ENCODE measurements around the gene GRM7.

The GRM7 gene

DNA sequence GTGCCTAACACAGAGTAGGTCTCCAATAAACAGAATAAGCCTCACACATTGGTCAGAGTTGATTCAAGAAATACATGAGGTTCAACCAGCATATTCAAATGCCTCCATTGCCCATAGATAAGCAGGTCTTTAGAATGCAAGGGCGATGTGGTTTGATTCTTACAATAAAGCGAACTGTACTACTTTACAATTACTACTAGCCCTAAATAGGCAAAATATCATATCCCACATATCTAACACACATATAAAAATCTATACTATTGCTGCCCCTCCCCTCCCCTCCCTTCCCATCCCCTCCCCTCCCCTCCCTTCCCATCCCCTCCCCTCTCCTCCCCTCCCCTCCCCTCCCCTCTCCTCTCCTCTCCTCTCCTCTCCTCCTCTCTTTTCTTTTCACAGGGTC is 6.7 kb upstream of the GRM7 start:
- H3K36me3 ChIP-seq: no peaks in the 10 kb centered on the region
- H3K4me3 ChIP-seq (ENCODE audit: low read depth in 1 of 2, low read length in 1 of 2): no peak overlapping the region
- peaks cover 4% of the 10 kb centered on the region for H3K27me3 ChIP-seq
- H3K9me3 ChIP-seq: no peaks in the 10 kb centered on the region
- TF ChIP-seq, protein P1, sequence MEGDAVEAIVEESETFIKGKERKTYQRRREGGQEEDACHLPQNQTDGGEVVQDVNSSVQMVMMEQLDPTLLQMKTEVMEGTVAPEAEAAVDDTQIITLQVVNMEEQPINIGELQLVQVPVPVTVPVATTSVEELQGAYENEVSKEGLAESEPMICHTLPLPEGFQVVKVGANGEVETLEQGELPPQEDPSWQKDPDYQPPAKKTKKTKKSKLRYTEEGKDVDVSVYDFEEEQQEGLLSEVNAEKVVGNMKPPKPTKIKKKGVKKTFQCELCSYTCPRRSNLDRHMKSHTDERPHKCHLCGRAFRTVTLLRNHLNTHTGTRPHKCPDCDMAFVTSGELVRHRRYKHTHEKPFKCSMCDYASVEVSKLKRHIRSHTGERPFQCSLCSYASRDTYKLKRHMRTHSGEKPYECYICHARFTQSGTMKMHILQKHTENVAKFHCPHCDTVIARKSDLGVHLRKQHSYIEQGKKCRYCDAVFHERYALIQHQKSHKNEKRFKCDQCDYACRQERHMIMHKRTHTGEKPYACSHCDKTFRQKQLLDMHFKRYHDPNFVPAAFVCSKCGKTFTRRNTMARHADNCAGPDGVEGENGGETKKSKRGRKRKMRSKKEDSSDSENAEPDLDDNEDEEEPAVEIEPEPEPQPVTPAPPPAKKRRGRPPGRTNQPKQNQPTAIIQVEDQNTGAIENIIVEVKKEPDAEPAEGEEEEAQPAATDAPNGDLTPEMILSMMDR (IDR thresholded peaks at IDR 0.05): no peak
- H3K27ac ChIP-seq: no peak overlapping the region
- H3K4me1 ChIP-seq (ENCODE audit: control insufficient read depth in 1 of 2, insufficient read depth in 1 of 2, low read depth in 1 of 2, low read length in 1 of 2): no peaks in the 10 kb centered on the region

DNA sequence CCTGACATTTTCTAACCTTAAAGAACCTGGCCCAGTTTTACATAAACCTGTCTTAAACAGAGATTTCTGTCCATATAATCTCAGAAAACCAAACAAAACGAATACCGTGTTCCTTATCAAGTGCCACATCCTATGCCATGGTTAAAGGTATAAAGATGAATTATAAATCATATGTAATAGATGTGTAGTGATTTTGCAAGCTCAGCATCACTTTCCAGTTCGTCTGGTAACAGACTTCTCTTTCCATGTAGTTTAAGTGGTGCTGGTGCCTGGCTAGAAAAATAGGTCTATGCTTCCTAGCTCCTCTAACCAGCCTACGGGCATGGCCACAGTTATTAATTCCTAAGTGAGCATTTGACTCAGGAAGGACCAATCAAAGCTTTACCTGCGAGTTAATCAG is 3.4 kb upstream of the GRM7 start:
- Histone ChIP-seq H3K4me1 (ENCODE audit: control insufficient read depth in 1 of 2, insufficient read depth in 1 of 2, low read depth in 1 of 2, low read length in 1 of 2) (no peaks in the 10 kb centered on the region), H3K36me3 (no peaks in the 10 kb centered on the region), H3K9me3 (no peaks in the 10 kb centered on the region), H3K4me3 (ENCODE audit: low read depth in 1 of 2, low read length in 1 of 2) (no peak overlapping the region), H3K27me3 (peaks cover 35% of the 10 kb centered on the region), H3K27ac (no peak overlapping the region)
- TF ChIP-seq, protein P1 (IDR thresholded peaks at IDR 0.05): no peak

DNA sequence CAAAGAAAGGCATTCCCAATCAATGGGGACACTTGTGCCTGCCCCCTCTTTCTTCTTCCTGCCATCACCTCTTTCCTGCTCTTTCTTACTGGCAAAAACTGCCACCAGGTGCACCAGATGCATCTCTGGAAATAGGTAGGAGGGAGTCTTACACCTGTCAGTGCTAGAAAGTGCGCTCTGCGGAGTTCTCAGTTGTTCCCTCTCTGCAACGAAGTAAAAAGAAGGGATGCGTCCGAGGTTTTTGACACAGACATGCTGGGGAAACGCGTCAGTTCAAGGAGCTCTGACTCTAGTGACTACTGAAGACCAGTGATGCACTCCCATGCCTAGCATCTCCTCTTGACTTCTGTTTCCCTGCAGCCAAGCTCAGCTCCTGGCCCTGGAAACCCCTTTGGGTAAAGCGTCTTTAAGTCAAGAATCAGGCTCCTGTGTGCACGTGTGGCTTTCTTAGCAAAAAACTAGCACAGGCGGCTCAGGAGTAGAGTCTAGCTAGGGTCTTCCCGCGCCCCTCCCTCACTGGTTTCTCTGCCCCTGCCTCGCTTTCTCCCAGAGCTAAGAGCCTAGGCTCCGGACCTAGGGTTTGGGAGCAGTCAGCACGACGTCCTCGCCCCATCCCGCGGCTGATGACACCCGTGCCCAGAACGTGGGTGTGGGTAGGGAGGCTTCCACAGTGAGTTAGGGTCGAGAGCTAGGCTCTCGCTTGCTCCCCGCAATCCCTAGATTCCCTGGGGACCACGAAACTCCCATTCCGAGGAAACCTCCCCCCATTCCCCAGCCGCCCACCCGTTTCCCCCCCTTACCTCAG is 564 bp upstream of the GRM7 start:
- no peaks in the 10 kb centered on the region for H3K36me3 ChIP-seq
- TF ChIP-seq, protein P1 (IDR thresholded peaks at IDR 0.05): no peak
- H3K27me3 ChIP-seq: peaks cover 63% of the 10 kb centered on the region
- H3K4me3 ChIP-seq (ENCODE audit: low read depth in 1 of 2, low read length in 1 of 2): no peak overlapping the region
- no peaks in the 10 kb centered on the region for H3K9me3 ChIP-seq
- no peak overlapping the region for H3K27ac ChIP-seq
- H3K4me1 ChIP-seq (ENCODE audit: control insufficient read depth in 1 of 2, insufficient read depth in 1 of 2, low read depth in 1 of 2, low read length in 1 of 2): no peaks in the 10 kb centered on the region

DNA sequence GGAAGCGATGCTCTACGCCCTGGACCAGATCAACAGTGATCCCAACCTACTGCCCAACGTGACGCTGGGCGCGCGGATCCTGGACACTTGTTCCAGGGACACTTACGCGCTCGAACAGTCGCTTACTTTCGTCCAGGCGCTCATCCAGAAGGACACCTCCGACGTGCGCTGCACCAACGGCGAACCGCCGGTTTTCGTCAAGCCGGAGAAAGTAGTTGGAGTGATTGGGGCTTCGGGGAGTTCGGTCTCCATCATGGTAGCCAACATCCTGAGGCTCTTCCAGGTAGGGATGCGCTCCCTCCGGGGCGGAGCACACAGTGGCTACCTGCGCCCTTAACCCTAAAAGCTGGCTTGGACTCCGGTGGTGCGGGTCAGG is 698 bp downstream of the GRM7 start:
- H3K27me3 ChIP-seq: peaks cover 63% of the 10 kb centered on the region

GRCh38 chr3:6862041-6862879 is 1.3 kb downstream of the GRM7 start:
- H3K9me3 ChIP-seq: no peaks in the 10 kb centered on the region
- H3K4me1 ChIP-seq (ENCODE audit: control insufficient read depth in 1 of 2, insufficient read depth in 1 of 2, low read depth in 1 of 2, low read length in 1 of 2): no peaks in the 10 kb centered on the region
- no peaks in the 10 kb centered on the region for H3K36me3 ChIP-seq
- H3K4me3 ChIP-seq (ENCODE audit: low read depth in 1 of 2, low read length in 1 of 2): no peak overlapping the region
- no peak overlapping the region for H3K27ac ChIP-seq
- TF ChIP-seq, protein P1 (IDR thresholded peaks at IDR 0.05): no peak
- peaks cover 63% of the 10 kb centered on the region for H3K27me3 ChIP-seq

More for the DNA sequence above, 698 bp downstream of the GRM7 start:
- TF ChIP-seq, protein P1 (IDR thresholded peaks at IDR 0.05): no peak
- Histone ChIP-seq H3K4me3 (ENCODE audit: low read depth in 1 of 2, low read length in 1 of 2) (no peak overlapping the region), H3K9me3 (no peaks in the 10 kb centered on the region), H3K36me3 (no peaks in the 10 kb centered on the region), H3K4me1 (ENCODE audit: control insufficient read depth in 1 of 2, insufficient read depth in 1 of 2, low read depth in 1 of 2, low read length in 1 of 2) (no peaks in the 10 kb centered on the region), H3K27ac (no peak overlapping the region)

All from neutrophil (primary cell).